HG03097 (cell line): Measurements from ENCODE around the gene MCC.

Source experiments
- ATAC-seq: cut with Tn5 transposase; IDR thresholded peaks from one replicate; pipeline ENCODE4 v1.9.1; 2021; ENCODE audit not compliant: unreplicated experiment, low FRiP score

Gene MCC

DNA sequence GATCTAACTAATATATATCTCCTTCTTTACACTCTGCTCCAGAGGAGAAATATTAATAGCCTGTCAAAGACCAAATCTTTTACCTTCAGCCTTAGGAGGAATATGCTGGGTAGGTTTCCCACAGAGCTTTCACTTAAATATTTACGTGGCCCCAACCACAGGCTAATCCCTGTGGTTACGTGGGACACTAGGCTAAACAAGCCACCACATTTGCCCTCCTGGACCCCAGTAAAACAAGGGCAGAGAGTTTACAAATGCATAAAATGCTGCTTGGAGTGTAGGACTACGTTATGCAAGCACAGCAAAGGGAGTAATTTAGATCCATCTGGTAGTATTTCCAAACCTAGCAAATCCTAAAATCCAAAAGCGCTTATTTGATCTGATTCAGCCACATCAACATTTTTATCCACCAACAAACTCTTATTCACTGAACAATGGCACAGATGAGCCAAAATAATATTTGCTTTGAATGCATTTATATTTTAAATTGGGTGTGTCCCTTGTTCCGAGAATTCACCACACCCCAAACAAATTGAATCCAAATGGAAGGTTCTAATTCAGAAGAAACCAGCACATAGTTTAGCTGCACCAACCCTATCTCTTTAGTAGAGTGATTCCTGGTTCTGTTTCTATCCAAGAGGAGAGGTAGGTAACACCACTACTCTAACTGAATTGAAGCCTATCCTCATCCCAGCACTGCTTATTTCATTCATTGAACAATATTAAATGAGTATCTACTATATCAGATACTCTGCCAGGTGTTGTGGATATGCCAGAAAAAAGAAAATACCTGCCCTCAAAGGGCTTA, 232.5 kb downstream of the MCC start:
- ATAC-seq, result no peak

DNA sequence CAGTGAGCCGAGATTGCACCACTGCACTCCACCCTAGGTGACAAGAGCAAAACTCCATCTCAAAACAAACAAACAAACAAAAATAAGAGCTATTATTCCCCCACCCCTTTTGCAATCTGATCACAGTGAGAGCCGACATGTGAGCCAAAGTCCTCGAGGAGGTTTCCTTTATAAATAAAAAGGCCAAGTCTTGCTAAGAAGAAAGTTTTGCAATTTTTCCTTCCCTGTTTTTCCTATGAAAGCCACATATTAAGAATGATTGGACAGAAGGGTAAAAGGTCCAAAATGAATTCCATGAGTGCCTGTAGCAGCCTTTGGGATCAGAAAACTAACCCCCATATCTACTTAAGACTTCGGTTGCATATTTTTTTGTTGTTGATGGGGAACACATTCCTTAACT, 233.1 kb downstream of the MCC start:
- no peak for ATAC-seq

DNA sequence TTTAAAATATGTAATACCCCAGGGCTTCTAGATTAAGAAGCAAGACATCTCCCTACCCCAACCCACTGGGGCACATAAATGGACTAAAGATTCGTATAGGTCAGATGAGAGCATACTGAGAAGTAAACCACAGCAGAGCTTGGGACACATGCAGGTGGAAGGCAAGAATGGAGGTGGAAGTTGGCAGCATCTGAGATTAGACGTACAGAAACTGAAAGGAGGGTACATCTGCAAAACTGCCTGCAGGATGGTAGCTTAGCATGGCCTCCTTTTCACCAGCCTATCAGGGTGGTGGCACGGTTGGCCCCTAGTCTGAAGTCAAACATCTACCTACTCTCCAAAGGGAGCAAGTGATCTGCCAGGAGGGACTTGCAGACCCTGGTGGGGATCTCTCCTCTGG, 235.2 kb downstream of the MCC start:
- no peak for ATAC-seq

DNA sequence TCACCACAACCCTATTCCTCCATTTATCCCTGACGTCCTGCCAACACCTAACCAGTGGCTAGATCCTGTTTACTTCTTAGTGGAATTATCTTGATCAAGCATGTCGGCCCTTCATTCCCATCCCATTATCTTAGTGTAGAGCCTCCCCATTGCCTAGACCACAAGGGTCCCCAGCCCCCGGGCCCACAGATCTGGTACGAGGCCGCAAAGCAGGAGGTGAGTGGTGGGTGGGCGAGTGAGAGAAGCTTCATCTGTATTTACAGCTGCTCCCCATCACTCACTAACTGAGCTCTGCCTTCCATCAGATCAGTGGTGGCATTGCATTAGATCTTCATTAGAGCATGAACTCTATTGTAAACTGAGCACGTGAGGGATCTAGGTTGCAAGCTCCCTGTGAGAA, 236.2 kb downstream of the MCC start:
- ATAC-seq, result no peak

- ATAC-seq, result no peak
Observed at GRCh38 chr5:113250341-113250953, 237.8 kb downstream of the MCC start.

DNA sequence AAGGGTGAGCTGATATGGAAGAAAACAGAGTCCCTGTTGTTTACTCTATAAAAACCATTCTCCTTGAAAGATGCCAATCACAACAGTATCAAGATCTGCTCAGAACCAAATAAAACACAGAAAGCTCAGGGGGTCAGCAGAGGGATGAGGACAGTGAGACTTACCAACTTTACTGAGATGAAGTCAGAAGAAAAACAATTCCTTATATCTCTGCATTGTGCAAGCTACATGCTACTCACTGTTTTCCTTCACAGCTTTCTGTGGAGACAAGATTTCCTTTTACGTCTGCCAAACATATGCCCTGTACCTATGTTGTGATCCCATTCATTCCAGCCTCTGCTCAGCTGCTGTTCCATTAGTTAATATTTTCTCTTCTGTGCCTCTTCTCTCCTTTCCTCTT, 239.0 kb downstream of the MCC start:
- ATAC-seq, result no peak

DNA sequence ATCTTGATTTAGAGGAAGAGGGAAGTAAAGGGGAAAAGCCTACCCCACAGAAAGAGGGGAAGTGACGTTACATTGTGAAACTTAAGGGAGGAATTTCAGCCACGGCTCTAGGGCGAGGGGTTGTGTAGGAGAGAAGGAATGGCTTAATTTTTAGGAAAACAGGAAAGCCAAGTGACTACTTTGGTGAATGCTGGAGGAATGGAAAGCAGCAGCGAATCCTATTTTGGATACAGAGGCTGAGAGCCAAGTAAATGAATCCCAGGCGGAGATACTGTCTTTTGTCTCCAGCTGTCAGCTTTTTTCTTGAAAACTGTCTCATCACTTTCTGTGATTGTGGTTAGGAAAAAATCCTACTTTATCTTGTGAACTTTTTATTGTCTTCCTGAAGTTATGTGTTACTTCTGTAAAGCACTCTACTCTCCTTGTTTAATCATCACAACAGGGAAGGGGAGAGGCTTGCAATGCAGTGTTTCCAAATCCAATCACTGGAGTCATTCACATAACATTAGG, 241.8 kb downstream of the MCC start:
- no peak for ATAC-seq

- no peak for ATAC-seq
Observed at GRCh38 chr5:113245427-113246225, 242.6 kb downstream of the MCC start.

GRCh38 chr5:113244966-113245365, 243.3 kb downstream of the MCC start:
- no peak for ATAC-seq

DNA sequence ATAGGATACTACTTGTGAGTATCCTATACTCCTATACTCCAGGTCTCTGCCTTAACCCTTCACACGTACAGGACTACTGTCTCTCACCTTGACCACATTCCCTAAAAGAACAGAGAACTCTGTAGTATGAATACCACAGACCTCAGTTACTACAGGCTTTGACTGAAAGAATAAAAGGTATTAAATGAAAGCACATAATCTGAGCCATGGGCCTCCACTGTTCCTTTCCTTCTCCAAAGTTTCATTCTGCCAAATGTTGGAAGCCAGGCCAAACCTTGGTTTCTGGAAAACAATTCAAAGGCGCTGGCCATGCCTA, 244.9 kb downstream of the MCC start:
- ATAC-seq, result no peak

GRCh38 chr5:113242481-113243348, 245.5 kb downstream of the MCC start:
- no peak for ATAC-seq

DNA sequence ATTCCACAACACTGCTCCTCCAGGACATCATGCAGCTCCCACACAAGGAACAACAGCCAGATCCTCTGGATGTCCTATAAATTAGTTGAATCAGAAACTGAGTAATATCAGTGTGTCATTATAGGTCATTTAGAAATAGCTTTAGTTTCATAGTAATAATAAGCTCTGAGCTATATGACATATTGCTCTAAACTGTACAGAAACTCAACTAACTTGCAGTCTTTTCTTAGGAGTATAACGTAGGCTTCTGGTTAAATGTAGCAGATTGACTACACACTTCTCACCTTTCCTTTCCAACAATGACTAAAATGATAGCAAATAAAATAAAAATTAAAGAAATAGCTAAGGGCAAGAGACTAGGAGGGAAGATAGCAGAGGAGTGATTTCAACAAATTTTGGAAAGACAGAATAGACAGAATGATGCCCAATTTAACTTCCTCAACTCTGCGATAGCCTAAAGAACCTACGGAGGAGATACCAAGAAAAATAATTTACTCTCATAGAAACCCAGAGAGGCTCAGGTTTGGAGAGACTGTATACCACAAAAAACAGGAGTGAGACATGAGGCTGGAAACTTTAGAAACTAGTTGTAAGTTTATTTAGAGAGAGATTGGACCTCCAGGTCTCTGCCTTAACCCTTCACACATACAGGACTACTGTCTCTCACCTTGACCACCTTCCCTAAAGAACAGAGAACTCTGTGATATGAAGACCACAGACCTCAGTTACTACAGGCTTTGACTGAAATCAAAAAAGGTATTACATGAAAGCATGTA, 247.1 kb downstream of the MCC start:
- ATAC-seq, result no peak

DNA sequence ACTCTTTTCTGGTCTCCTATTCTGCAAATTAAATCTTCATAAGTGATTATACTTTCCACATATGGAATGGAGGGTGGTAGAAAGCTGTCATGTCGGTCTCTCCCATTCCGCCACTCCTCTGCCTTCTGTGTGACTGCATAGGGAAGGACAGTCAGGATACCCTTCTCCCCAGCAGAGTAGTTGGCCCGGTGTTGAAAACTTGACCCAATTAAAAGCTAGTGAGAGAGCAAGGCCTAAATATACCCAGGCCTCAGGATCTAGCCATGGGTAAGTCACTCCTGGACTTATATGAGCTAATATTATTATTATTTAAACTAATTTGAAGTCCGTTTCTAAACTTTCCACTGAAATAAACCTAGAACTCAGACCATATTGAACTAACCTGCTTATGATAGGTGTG, 248.2 kb downstream of the MCC start:
- no peak for ATAC-seq

GRCh38 chr5:113237893-113238292, 250.4 kb downstream of the MCC start:
- no peak for ATAC-seq

DNA sequence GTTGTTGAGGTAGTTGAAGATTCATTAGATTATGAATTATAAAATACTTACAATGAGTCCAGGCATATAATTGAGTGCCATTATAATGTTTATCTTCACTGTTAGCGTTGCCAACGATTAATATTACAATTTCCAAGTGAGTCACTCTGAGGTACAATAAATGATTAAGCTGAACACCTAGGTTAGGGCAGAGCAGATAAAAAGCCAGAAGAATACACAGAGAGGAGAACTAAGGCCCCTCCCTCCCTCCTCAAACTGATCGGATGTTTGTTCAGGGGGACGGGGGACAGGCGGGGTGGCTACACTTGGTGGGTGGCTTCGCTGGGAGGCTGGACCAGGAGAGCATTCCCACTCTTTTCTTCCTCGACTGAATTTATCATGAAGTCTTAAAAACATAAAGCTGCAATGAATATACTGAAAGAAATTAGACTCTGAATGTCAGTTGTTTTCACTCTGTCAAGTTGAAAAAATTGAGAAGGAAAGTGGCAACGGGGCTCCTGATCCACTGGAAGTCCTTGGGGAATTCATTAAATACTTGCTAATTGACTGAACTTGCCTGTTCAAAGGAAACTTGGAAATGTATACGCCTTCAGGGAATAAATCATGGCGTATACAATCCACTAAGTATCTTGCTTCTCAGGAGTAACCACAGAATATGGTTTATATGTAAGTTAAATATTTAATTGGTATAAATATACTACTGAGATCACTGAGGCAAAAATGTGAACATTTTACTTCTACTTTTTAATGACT, 251.5 kb downstream of the MCC start:
- ATAC-seq, result no peak

DNA sequence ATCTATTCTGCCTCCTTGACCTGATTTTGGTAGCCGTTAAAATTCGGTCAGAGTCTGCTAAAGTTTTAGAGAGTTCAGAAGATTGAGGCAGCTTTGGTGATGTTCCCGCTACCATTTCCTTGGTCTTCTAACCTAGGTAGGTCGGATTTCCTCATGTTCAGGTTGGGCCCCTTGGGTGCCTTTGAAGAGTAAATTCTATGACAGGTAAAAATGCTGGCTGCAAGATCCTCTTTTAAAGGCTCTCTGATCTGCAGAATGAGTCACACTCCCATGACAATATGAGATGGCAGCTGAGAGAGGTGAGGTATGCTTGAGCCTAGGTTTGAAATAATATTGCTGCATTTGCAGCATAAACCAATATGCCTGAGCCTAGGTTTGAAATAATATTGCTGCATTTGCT, 252.4 kb downstream of the MCC start:
- ATAC-seq, result no peak

DNA sequence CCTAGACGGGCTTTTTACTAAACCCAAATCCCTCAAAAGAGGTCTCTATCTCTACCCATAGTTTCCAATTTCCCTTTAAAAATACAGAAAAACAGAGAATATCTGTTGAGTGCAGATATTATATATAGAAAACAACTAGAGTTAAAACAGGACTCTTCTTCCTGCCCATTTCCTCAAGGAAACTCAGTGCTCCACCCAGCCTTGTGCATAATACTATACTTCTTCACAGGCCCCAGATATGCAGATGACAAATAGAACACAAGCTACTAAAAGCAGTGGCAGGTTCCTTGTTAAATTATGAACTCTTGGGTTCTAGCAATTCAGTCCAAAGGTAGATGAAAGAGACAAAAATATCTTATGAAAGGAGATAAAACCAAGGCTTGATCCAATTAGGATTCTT, 253.7 kb downstream of the MCC start:
- no peak for ATAC-seq

GRCh38 chr5:113233606-113234005, 254.6 kb downstream of the MCC start:
- no peak for ATAC-seq

DNA sequence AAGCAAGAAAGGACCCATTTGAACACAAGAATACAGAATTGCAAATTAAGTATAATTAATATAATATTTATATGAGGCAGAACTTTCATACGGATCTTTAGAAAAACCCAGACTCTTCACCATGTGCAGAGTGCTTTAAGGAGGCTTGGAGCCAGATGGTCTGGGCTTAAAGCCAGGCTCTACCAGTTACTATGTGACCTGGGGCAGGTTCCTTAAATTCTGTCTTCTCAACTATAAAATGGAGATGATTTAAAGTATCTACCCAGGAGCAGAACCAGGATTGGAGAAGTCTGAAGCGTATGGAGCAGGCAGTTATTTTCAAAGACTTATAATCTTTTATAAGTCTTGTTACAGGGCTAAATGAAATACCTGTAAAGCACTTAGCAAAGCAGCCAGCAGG, 255.6 kb downstream of the MCC start:
- no peak for ATAC-seq
